Measurements from ENCODE around the gene APOBEC3A.

DNA sequence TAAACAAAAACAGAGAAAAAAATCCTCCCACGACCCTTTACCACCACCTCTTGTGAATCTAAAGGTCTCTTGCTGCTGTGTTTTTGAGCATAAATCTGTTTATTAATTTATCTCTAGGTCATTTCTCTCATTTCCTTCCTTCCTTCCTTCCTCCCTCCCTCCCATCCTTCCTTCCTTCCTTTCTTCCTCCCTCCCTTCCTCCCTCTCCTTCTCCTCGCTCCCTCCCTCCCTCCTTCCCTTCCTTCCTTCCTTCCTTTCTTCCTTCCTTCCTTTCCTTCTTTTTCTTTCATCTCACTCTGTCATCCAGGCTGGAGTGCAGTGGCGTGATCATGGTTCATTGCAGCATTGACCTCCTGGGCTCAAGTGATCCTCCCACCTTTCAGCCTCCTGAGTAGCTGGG lies 13.5 kb upstream of the APOBEC3A start:
- TF ChIP-seq, protein P1, sequence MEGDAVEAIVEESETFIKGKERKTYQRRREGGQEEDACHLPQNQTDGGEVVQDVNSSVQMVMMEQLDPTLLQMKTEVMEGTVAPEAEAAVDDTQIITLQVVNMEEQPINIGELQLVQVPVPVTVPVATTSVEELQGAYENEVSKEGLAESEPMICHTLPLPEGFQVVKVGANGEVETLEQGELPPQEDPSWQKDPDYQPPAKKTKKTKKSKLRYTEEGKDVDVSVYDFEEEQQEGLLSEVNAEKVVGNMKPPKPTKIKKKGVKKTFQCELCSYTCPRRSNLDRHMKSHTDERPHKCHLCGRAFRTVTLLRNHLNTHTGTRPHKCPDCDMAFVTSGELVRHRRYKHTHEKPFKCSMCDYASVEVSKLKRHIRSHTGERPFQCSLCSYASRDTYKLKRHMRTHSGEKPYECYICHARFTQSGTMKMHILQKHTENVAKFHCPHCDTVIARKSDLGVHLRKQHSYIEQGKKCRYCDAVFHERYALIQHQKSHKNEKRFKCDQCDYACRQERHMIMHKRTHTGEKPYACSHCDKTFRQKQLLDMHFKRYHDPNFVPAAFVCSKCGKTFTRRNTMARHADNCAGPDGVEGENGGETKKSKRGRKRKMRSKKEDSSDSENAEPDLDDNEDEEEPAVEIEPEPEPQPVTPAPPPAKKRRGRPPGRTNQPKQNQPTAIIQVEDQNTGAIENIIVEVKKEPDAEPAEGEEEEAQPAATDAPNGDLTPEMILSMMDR (IDR thresholded peaks at IDR 0.05): no peak
- TF ChIP-seq POLR2A (IDR thresholded peaks at IDR 0.05): no peak
